GM12878 (cell line): Measurements from ENCODE around the gene GALNT18.

Experiments used
- CHD1 ChIP-seq: IDR thresholded peaks from 2 replicates; pipeline ENCODE4 v1.6.1; 2012; ENCODE audit warnings: low read depth, low read length, improper control_type of control experiment
- CHD4 ChIP-seq: fragments of 200-600 bp; sonication (generic); IDR thresholded peaks from 2 replicates; pipeline ENCODE4 v1.6.1; 2016; ENCODE audit warnings: mild to moderate bottlenecking
- EZH2 ChIP-seq: IDR thresholded peaks from 2 replicates; pipeline ENCODE4 v1.6.1; 2012; ENCODE audit warnings: low read depth, mild to moderate bottlenecking, control low read depth, inconsistent platforms, low read length, borderline replicate concordance; ENCODE audit not compliant: control insufficient read depth
- POLR2AphosphoS5 ChIP-seq: IDR thresholded peaks from 2 replicates; pipeline ENCODE4 v1.6.1; 2011; ENCODE audit warnings: mild to moderate bottlenecking, low read length, inconsistent platforms
- ZNF274 ChIP-seq: IDR thresholded peaks from one replicate; pipeline ENCODE4 v1.8.0; 2011; ENCODE audit not compliant: insufficient read length, insufficient read depth
- TF ChIP-seq, protein P1 (sequence below): IDR thresholded peaks from 2 replicates; pipeline ENCODE4 v1.6.1; 2012; ENCODE audit warnings: low read depth, low read length, improper control_type of control experiment
- TF ChIP-seq, protein P2 (sequence below): fragments of 150-350 bp; IDR thresholded peaks from 2 replicates; pipeline ENCODE4 v1.6.1; 2016; ENCODE audit warnings: low read depth, low read length
- TF ChIP-seq, protein P3 (sequence below), 3 experiments: IDR thresholded peaks in 2 of 3; conservative IDR thresholded peaks in 1 of 3; 2 replicates each; pipeline ENCODE4 v1.5.1; 2011; ENCODE audit warnings: low read depth in 3 of 3, low read length in 3 of 3, mild to moderate bottlenecking in 3 of 3, control low read depth in 2 of 3, moderate library complexity in 2 of 3, inconsistent platforms in 1 of 3, mixed read lengths in 1 of 3; ENCODE audit not compliant: control insufficient read depth in 2 of 3, insufficient read depth in 1 of 3; ENCODE audit errors: extremely low read depth in 1 of 3
- TF ChIP-seq, protein P4 (sequence below): IDR thresholded peaks from 2 replicates; pipeline ENCODE4 v1.6.1; 2011; ENCODE audit warnings: borderline replicate concordance, low read depth, mild to moderate bottlenecking, moderate library complexity, low read length; ENCODE audit not compliant: insufficient read depth, poor library complexity, severe bottlenecking

DNA sequence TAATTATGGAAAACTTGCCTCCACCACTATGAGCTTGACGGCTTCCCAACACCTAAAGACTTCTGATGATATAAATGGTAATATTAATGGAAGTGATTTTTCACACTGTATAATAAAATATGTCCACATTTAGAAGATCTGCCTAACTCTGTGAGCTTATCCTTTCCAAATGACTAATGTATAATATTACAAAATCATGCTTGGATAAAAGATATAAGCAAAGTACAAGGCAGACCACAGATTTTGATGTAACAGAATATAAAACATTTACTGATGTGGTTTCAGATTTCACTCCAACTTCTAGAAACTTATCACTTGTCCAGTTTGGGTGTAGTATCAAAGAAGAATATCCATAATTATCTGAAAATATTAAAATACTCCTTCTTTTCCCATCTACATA is 36.9 kb downstream of the GALNT18 start:
- TF ChIP-seq POLR2AphosphoS5 (no peak), EZH2 (no peak), ZNF274 (no peak), CHD1 (no peak), CHD4 (no peak)
- TF ChIP-seq, protein P1, sequence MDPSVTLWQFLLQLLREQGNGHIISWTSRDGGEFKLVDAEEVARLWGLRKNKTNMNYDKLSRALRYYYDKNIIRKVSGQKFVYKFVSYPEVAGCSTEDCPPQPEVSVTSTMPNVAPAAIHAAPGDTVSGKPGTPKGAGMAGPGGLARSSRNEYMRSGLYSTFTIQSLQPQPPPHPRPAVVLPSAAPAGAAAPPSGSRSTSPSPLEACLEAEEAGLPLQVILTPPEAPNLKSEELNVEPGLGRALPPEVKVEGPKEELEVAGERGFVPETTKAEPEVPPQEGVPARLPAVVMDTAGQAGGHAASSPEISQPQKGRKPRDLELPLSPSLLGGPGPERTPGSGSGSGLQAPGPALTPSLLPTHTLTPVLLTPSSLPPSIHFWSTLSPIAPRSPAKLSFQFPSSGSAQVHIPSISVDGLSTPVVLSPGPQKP, result no peak
- TF ChIP-seq, protein P2, sequence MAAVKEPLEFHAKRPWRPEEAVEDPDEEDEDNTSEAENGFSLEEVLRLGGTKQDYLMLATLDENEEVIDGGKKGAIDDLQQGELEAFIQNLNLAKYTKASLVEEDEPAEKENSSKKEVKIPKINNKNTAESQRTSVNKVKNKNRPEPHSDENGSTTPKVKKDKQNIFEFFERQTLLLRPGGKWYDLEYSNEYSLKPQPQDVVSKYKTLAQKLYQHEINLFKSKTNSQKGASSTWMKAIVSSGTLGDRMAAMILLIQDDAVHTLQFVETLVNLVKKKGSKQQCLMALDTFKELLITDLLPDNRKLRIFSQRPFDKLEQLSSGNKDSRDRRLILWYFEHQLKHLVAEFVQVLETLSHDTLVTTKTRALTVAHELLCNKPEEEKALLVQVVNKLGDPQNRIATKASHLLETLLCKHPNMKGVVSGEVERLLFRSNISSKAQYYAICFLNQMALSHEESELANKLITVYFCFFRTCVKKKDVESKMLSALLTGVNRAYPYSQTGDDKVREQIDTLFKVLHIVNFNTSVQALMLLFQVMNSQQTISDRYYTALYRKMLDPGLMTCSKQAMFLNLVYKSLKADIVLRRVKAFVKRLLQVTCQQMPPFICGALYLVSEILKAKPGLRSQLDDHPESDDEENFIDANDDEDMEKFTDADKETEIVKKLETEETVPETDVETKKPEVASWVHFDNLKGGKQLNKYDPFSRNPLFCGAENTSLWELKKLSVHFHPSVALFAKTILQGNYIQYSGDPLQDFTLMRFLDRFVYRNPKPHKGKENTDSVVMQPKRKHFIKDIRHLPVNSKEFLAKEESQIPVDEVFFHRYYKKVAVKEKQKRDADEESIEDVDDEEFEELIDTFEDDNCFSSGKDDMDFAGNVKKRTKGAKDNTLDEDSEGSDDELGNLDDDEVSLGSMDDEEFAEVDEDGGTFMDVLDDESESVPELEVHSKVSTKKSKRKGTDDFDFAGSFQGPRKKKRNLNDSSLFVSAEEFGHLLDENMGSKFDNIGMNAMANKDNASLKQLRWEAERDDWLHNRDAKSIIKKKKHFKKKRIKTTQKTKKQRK, result no peak
- TF ChIP-seq, protein P3, sequence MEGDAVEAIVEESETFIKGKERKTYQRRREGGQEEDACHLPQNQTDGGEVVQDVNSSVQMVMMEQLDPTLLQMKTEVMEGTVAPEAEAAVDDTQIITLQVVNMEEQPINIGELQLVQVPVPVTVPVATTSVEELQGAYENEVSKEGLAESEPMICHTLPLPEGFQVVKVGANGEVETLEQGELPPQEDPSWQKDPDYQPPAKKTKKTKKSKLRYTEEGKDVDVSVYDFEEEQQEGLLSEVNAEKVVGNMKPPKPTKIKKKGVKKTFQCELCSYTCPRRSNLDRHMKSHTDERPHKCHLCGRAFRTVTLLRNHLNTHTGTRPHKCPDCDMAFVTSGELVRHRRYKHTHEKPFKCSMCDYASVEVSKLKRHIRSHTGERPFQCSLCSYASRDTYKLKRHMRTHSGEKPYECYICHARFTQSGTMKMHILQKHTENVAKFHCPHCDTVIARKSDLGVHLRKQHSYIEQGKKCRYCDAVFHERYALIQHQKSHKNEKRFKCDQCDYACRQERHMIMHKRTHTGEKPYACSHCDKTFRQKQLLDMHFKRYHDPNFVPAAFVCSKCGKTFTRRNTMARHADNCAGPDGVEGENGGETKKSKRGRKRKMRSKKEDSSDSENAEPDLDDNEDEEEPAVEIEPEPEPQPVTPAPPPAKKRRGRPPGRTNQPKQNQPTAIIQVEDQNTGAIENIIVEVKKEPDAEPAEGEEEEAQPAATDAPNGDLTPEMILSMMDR (IDR thresholded peaks at IDR 0.05 in 2 of 3, conservative IDR thresholded peaks at IDR 0.05 in 1 of 3; ENCODE audit: control insufficient read depth in 2 of 3, extremely low read depth in 1 of 3, insufficient read depth in 1 of 3, low read depth in 3 of 3, low read length in 3 of 3), result no peak
- TF ChIP-seq, protein P4, sequence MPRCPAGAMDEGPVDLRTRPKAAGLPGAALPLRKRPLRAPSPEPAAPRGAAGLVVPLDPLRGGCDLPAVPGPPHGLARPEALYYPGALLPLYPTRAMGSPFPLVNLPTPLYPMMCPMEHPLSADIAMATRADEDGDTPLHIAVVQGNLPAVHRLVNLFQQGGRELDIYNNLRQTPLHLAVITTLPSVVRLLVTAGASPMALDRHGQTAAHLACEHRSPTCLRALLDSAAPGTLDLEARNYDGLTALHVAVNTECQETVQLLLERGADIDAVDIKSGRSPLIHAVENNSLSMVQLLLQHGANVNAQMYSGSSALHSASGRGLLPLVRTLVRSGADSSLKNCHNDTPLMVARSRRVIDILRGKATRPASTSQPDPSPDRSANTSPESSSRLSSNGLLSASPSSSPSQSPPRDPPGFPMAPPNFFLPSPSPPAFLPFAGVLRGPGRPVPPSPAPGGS, result no peak
